NB4 (cell line): Measurements from ENCODE around the gene OPCML.

Source experiments
- CTCF ChIP-seq: IDR thresholded peaks from one replicate; pipeline ENCODE4 v1.5.1; 2012; ENCODE audit warnings: low read depth, low read length
- MAX ChIP-seq: IDR thresholded peaks from 2 replicates; pipeline ENCODE4 v1.6.1; 2011; ENCODE audit warnings: low read depth, low read length
- MYC ChIP-seq: IDR thresholded peaks from 2 replicates; pipeline ENCODE4 v1.6.1; 2011; ENCODE audit warnings: low read depth, low read length
- POLR2A ChIP-seq: IDR thresholded peaks from 2 replicates; pipeline ENCODE4 v1.6.1; 2011; ENCODE audit warnings: mild to moderate bottlenecking; ENCODE audit not compliant: insufficient read length; ENCODE audit errors: extremely low read depth

- TF ChIP-seq CTCF (no peak), POLR2A (no peak), MAX (no peak), MYC (no peak)
Measured at GRCh38 chr11:132864811-132865576, 667.3 kb downstream of the OPCML start.
